ENCODE results near the gene WFDC8.
"Not testable (repeated sequence)": the region's sequence is repeated elsewhere in the genome, so short reads cannot be mapped to it uniquely, and the experiment has no call there.

Gene WFDC8

DNA sequence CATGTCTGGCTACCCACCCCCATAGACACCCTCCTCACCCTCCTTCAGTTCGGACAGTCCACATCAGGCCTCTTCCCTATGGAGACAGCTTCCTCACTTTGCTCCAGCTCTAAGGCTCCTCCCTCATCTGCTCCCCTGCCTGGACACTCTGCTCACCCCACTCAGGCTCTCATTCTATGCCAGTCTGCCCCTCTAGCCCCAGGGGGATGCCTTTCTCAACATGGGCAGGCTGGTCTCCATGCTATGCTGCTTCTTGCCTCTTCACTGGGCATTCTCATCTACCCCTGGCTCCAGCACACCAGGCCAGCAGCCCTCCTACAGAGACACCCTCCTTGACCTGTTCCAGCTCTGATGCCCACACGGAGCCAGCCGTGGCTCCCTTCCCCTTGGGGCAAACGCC lies at the start of gene WFDC8:
TSS of gene WFDC8 (minus strand) at position 101 of the 400 bp plus-strand sequence. CDS start at position 64, 37 bp downstream.
- no peak within 1 kb of the TSS for H3K4me3 ChIP-seq (ENCODE audit: low read length)
- no peak for TF ChIP-seq ZNF274 (IDR thresholded peaks at IDR 0.05; ENCODE audit: low read depth, low read length)

DNA sequence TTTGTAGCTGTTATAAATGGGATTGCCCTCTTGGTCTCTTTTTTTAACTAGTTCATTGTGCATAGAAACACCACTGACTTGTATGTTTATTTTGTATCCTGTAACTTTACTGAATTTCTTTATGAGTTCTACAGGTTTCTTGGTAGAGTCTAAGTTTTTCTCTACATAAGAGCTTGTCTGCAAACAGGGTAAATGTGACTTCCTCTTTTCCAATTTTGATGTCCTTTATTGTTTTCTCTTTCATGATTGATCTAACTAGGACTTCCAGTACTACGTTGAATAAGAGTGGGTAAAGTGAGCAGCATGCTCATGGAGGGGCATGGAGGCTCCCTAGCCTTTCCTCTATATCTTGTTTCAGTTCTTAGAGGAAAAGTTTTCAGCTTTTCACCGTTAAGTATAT lies 47.5 kb upstream of the WFDC8 start:
- H3K4me3 ChIP-seq (ENCODE audit: low read length) = no peak overlapping the region
- TF ChIP-seq ZNF274 (IDR thresholded peaks at IDR 0.05; ENCODE audit: low read depth, low read length) = no peak

DNA sequence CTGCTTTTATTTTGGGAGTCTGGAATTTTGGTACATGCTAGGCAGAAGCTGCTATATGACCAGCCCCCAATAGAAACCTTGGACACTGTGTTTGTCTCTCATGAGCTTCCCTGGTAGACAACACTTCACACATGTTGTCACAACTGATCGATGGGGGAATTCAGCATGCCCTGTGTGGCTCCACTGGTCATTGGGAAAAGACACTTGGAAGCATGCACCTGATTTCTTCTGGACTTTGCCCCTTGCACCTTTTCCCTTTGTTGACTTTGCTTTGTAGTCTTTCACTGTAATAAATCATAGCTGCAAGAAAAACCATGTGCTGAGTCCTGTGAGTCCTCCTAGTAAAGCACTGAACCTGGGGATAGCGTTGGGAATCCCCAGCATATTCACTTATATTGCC lies 42.5 kb upstream of the WFDC8 start:
- no peak overlapping the region for H3K4me3 ChIP-seq (ENCODE audit: low read length)
- no peak for TF ChIP-seq ZNF274 (IDR thresholded peaks at IDR 0.05; ENCODE audit: low read depth, low read length)

DNA sequence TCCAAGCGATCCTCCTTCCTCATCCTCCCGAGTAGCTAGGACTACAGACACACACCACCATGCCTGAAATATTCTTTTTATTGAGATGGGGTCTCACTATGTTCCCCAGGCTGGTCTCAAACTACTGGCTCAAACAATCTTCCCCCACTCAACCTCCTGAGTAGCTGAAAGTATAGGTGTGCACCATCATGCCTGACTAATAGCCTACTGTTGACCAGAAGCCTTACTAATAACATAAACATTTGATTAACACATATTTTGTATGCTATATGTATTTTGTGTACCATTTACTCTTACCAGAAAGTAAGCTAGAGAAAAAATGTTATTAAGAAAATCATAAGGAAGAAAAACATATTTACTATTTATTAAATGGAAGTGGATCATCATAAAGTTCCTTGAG lies 38.5 kb upstream of the WFDC8 start:
- H3K4me3 ChIP-seq (ENCODE audit: low read length) = no peak overlapping the region
- TF ChIP-seq ZNF274 (IDR thresholded peaks at IDR 0.05; ENCODE audit: low read depth, low read length) = no peak

DNA sequence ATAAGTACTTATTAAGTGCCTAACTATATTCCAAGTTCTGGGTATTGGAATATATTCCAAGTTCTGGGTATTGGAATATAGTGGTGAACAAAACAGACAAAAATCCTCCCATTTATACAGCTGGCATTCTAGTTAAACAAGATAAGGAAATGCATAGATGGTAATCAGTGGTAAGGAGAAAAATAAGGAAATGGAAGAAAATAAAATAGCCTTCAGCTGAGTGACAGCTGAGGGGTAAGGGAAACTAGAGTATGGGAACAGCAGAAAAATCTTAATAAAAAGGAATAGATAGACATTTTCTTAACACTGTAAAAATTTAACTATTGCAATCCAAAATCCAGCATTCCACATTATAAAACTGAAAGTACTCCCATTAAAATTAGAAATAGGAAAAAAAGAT lies 33.2 kb upstream of the WFDC8 start:
- TF ChIP-seq ZNF274 (IDR thresholded peaks at IDR 0.05; ENCODE audit: low read depth, low read length) = no peak
- H3K4me3 ChIP-seq (ENCODE audit: low read length) = no peak overlapping the region

DNA sequence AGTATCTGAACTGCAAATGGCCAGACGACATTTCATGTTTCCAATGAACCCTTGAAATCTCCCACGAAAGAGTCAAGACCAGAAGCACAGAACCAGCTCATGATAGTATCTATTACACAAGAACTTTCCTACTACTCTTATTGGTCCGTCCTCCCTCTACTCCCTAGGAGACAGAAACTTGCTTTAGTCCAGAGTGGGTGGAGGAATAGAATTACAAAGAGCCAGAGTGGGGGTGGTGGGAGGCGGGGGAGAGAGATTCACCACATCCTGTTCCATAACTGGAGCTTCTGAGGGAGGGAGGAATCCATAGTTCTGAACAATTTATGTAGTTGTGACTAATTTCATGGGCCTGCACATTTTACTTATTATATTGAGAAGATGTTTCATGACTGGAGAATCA lies 32.0 kb upstream of the WFDC8 start:
- no peak for TF ChIP-seq ZNF274 (IDR thresholded peaks at IDR 0.05; ENCODE audit: low read depth, low read length)
- no peak overlapping the region for H3K4me3 ChIP-seq (ENCODE audit: low read length)

DNA sequence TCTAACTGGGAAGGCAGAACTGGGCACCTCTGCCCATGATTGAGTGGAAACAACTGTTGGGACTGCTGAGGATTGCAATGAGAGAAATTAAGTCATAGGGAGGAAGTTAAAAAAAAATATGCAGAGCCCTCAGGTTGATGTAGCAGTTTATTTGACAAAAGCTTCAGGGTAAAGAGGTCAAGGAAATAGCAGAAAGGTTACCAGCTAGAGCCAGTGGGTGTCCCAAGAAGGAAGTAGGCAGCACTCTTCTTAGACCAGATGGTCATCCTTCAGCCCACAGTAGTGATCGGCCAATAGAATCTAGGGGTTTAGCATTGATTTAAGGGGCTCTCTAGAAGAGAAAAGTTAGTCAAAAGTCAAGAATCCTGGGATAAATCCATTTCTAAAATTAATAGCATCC lies 28.7 kb upstream of the WFDC8 start:
- TF ChIP-seq ZNF274 (IDR thresholded peaks at IDR 0.05; ENCODE audit: low read depth, low read length) = no peak
- no peak overlapping the region for H3K4me3 ChIP-seq (ENCODE audit: low read length)

DNA sequence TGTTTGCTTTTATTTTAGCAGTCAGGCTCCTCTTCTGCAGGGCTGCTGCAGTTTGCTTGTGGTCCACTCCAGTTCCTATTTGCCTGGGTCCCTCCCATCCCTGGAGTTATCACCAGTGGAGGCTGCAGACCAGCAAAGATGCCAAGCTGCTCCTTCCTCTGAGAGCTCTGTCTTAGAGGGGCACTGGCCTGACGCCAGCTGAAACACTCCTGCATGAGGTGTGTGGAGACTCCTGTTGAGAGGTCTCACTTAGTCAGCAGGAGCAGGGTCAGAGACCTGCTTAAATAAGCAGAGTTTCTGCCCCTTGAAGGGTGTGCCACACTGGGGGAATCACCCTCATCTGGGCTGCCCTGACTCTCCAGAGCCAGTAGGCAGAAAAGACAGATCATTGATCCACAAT lies 16.2 kb upstream of the WFDC8 start:
- no peak for TF ChIP-seq ZNF274 (IDR thresholded peaks at IDR 0.05; ENCODE audit: low read depth, low read length)
- no peak overlapping the region for H3K4me3 ChIP-seq (ENCODE audit: low read length)

DNA sequence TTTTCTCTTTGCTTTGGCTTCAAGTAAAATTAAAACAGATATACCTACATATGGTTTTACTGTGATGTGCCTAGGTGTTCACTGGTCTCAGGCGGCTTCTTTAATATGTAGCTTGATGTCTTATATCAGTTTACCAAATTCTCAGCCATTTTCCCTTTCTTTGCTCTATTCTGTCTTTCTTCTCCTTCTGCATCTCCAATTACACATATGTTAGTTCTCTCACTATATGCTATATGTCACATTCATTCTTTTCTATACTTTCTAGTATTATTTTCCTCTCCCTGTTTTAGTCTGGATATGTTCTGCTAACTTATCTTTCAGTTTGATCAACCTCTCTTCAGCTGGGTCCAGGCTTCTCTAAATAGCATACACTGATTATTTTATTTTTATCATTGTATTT lies 14.4 kb upstream of the WFDC8 start:
- TF ChIP-seq ZNF274 (IDR thresholded peaks at IDR 0.05; ENCODE audit: low read depth, low read length) = no peak
- H3K4me3 ChIP-seq (ENCODE audit: low read length) = no peak overlapping the region

DNA sequence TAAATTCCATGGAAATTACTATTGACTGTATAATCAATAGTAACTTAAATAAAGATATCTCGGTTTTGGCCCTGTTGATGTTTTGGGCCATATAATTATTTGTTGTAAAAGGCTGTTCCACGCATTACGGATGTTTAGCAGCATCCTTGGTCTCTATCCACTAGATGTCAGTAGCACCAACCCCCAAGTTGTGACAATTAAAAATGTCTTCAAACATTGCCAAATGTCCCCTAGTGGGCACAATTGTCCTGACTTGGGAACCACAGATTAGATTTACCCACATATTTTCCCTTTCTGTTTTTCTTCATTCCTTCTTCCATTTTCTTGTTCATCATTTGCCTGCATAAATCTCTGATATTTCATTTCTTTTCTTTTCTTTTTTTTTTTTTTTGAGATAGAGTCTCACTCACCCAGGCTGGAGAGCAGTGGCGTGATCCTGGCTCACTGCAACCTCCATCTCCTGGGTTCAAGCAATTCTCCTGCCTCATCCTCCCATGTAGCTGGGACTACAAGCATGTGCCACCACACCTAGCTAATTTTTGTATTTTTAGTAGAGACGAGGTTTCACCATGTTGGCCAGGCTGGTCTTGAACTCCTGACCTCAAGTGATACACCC lies 13.6 kb upstream of the WFDC8 start:
- TF ChIP-seq ZNF274 (IDR thresholded peaks at IDR 0.05; ENCODE audit: low read depth, low read length) = no peak
- H3K4me3 ChIP-seq (ENCODE audit: low read length) = no peak overlapping the region

DNA sequence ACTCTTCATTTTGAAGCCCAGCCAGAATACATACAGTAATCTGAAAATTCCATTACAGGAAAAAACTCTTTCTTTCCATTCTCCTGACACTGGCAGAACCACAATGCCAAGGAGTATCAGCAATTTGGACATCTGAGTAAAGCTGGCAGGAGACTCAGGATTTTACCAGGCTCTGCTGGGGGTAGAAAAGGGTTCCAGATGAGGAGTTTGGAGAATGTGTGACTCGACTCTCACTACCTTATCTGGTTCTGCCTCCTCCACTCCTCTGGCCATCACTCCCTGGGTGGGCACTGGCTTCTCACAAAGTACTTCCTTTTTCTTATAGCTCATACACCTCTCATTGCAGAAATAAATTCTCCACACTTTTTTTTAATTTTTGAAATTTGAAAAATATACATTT lies 10.6 kb upstream of the WFDC8 start:
- H3K4me3 ChIP-seq (ENCODE audit: low read length) = no peak overlapping the region
- no peak for TF ChIP-seq ZNF274 (IDR thresholded peaks at IDR 0.05; ENCODE audit: low read depth, low read length)

DNA sequence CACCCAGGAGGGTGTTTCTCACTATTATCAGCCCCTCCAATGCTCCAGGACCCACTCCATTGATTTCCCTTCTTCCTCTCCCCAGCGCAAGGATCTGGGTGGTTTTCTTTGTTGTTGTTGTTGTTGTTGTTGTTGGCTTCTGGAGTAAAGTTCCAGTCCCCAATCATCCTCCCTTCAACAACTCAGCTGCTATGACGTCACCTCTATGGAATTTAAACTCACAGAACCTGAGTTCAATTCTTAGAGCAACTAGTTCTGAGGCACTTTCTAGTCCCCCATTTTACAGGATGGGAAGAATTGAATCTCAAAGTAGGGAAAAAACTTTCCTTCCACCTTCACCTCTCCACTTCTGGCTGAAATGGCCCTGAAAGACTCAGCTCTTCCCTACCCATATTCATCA lies 9.7 kb upstream of the WFDC8 start:
- H3K4me3 ChIP-seq (ENCODE audit: low read length) = no peak overlapping the region
- TF ChIP-seq ZNF274 (IDR thresholded peaks at IDR 0.05; ENCODE audit: low read depth, low read length) = no peak

DNA sequence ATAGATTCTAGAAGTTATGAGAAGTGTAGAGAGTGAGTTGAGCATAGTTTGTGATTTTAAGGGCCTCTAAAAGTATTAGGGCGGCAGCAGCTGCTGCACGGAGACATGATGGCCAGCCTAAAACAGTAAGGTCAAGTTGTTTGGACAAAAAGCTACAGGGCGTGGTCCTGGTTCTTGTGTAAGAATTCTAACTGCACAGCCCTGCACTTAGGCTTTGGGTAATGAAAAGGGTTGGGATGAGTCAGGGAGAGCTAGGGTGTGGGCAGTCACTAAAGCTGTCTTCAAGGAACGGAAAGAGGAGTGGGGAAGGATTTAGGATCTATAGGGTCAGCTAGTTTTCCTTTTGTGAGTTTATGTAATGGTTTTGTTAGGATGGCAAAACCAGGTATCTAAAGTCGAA lies 6.9 kb upstream of the WFDC8 start:
- H3K4me3 ChIP-seq (ENCODE audit: low read length) = not testable (repeated sequence)

DNA sequence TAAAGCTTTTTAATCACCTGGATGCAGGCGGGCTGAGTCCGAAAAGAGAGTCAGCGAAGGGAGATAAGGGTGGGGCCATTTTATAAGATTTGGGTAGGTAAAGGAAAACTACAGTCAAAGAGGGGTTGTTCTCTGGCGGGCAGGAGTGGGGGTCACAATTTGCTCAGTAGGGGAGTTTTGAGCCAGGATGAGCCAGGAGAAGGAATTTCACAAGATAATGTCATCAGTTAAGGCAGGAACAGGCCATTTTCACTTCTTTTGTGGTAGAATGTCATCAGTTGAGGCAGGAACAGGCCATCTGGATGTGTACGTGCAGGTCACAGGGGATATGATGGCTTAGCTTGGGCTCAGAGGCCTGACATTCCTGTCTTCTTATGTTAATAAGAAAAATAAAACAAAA lies 5.2 kb upstream of the WFDC8 start:
- H3K4me3 ChIP-seq (ENCODE audit: low read length) = not testable (repeated sequence)

DNA sequence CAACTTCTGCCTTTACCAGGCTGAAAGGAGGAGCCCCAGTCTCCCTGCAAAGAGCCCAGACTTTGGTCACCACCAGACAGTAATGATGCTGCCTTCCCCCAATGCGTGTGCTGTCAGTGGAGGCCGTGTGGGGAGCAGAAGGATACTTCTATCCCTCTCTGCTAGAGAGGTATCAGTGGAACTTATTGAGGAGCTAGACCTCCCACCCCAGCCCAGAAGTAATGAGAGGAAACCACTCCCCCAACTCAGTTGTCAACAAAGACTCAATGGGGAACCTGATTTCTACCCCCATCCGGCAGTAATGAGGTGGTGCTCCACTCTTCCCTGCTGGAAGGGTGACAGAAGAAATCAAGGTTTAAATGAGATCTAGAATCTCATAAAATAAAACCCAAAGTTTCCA lies 4.4 kb upstream of the WFDC8 start:
- TF ChIP-seq ZNF274 (IDR thresholded peaks at IDR 0.05; ENCODE audit: low read depth, low read length) = no peak
- H3K4me3 ChIP-seq (ENCODE audit: low read length) = no peak overlapping the region

DNA sequence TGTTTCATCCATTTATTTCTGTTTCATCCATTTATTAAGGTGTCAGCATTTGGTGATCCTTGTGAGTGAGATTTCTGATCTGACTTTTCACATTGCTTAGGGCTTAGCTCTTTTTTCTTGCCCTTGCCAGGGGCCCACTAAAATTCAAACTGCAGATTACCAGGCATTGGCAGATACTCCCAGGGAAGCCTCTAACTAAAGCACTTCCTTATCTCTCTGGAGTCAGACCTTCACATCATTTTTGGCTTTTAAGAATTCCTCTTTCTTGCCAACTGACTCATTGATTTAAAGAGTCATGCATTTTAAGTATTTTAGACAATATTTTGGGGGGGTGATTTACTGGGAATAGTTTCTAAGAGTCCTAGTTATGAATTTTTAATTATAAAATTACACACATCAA lies 2.6 kb upstream of the WFDC8 start:
- TF ChIP-seq ZNF274 (IDR thresholded peaks at IDR 0.05; ENCODE audit: low read depth, low read length) = no peak
- H3K4me3 ChIP-seq (ENCODE audit: low read length) = no peak overlapping the region

Measured in GM08714 (cell line).